Bronchial epithelial cell (primary cell): ENCODE measurements around the gene ZNF534. TPM values are rescaled to one million over a fixed set of nuclear protein-coding genes. Genes with fewer than 3 reads are reported as not detected.
"Not testable (repeated sequence)": the region's sequence is repeated elsewhere in the genome, so short reads cannot be mapped to it uniquely, and the experiment has no call there.

Experiments used
- DNase-seq: peaks from one replicate; pipeline ENCODE4 v3.0.0-alpha.2; 2010; ENCODE audit warnings: low read depth
- FAIRE-seq: peaks from 2 replicates; lab custom pipeline; 2011; peaks lifted over from hg19 to GRCh38; lab: Jason Lieb, UNC
- H3K27me3 ChIP-seq: 2 replicates; pipeline ENCODE4 v1.5.1; 2011; ENCODE audit warnings: low read length; ENCODE audit not compliant: control insufficient read depth, insufficient read depth
- H3K36me3 ChIP-seq: 2 replicates; pipeline ENCODE4 v1.5.1; 2011; ENCODE audit warnings: low read length; ENCODE audit not compliant: control insufficient read depth, insufficient read depth
- H3K4me3 ChIP-seq: 2 replicates; pipeline ENCODE4 v1.5.1; 2011; ENCODE audit warnings: mild to moderate bottlenecking, low read depth, low read length, control low read depth
- CTCF ChIP-seq: IDR thresholded peaks from 2 replicates; pipeline ENCODE4 v1.5.1; 2011; ENCODE audit warnings: mild to moderate bottlenecking, moderate library complexity, low read length, control low read depth, inconsistent platforms; ENCODE audit not compliant: insufficient read depth, severe bottlenecking
- total RNA-seq: library from RNA; depleted of rRNA; stranded (reverse); fragments of >200 nt; gene quantifications from 2 replicates; pipeline ENCODE4 v1.2.1, GENCODE V29; 2014

Gene ZNF534
- total RNA-seq, 1 donor from 2014 or later = not detected

GRCh38 chr19:52464798-52465470 lies 36.0 kb downstream of the ZNF534 start:
- H3K27me3 ChIP-seq = no peaks in the 10 kb centered on the region
- H3K36me3 ChIP-seq = no peaks in the 10 kb centered on the region
- FAIRE-seq (no peak), DNase-seq (no peak)
- no peak overlapping the region for H3K4me3 ChIP-seq
- TF ChIP-seq CTCF = no peak

- TF ChIP-seq CTCF = no peak
- FAIRE-seq = no peak
- DNase-seq = no peak
Measured at GRCh38 chr19:52473655-52474350, 44.9 kb downstream of the ZNF534 start.

DNA sequence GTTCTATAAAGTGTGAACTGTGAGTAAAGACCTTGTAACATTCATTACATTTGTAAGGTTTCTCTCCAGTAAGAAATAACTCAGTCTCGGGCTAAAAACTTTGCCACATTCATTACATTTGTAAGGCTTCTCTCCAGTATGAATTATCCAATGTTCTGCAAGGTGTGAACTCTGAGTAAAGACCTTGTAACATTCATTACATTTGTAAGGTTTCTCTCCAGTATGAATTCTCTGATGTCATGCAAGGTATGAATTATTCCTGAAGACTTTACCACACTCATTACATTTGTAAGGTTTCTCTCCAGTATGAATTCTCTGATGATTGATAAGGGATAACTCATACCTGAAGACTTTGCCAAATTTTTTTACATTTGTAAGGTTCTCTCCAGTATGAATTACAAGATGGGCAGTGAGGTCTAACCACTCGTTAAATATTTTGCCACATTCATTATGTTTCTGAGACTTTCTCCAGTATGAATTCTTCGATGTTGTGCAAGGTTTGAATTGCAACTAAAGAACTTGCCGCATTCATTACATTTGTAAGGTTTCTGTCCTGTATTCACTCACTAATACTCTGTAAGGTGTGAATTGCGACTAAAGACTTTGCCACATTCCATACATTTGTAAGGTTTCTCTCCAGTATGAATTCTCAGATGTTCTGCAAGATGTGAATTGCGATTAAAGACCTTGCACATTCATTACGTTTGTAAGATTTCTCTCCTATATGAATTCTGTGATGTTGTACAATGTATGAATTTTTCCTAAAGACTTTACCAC lies 45.6 kb downstream of the ZNF534 start:
- H3K36me3 ChIP-seq = no peaks in the 10 kb centered on the region
- FAIRE-seq (no peak), DNase-seq (no peak)
- no peak overlapping the region for H3K4me3 ChIP-seq
- no peaks in the 10 kb centered on the region for H3K27me3 ChIP-seq
- TF ChIP-seq CTCF = no peak

More at GRCh38 chr19:52473655-52474350, 44.9 kb downstream of the ZNF534 start:
- Histone ChIP-seq H3K36me3 (no peaks in the 10 kb centered on the region), H3K27me3 (no peaks in the 10 kb centered on the region), H3K4me3 (no peak overlapping the region)

DNA sequence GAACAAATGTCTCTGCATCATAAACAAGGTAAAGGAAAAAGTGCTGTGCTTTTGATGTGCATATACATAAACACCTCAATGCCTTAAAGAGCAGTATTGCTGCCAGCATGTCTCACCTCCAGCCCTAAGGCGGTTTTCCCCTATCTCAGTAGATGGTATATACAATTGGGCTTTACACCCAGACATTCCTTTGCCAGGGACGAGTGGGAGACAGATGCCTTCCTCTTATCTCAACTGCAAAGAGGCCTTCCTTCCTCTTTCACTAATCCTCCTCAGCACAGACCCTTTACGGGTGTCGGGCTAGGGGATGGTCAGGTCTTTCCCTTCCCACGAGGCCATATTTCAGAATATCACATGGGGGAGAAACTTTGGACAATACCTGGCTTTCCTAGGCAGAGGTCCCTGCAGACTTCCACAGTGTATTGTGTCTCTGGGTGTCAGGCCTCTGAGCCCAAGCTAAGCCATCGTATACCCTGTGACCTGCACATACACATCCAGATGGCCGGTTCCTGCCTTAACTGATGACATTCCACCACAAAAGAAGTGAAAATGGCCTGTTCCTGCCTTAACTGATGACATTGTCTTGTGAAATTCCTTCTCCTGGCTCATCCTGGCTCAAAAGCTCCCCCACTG lies 55.3 kb downstream of the ZNF534 start:
- not testable (repeated sequence) for DNase-seq, H3K4me3 ChIP-seq, H3K36me3 ChIP-seq, FAIRE-seq, H3K27me3 ChIP-seq

DNA sequence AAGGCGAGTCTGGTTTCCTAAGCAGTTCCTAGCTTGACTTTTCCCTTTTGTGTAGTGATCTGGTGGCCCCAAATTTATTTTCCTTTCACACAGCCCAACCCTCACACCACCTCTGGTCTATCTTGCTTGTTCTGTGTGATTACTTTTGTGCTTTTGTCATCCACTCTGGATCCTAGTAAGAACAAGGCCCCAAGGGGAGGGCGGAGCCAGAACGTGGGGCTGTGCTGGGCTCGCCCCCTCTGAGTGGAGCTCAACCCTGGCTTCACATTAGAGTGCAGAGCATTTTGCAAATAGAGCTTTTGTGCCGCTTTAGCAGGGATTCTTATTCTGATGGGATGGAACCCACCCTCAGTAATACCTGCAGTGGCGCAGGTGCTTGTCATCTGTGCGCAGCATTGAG lies 56.1 kb downstream of the ZNF534 start:
- H3K4me3 ChIP-seq, H3K36me3 ChIP-seq, H3K27me3 ChIP-seq, DNase-seq, FAIRE-seq: not testable (repeated sequence)

DNA sequence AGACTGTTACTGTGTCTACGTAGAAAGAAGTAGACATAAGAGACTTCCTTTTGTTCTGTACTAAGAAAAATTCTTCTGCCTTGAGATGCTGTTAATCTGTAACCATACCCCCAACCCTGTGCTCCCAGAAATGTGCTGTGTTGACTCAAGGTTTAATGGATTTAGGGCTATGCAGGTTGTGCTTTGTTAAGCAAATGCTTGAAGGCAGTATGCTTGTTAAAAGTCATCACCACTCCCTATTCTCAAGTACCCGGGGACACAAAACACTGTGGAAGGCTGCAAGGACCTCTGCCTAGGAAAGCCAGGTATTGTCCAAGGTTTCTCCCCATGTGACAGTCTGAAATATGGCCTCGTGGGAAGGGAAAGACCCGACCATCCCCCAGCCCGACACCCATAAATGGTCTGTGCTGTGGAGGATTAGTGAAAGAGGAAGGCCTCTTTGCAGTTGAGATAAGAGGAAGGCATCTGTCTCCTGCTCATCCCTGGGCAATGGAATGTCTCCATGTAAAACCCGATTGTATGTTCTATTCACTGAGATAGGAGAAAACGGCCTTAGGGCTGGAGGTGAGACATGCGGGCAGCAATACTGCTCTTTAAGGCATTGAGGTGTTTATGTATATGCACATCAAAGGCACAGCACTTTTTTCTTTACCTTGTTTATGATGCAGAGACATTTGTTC lies 56.8 kb downstream of the ZNF534 start:
- not testable (repeated sequence) for H3K27me3 ChIP-seq, H3K36me3 ChIP-seq, FAIRE-seq, DNase-seq, H3K4me3 ChIP-seq
